HCT116 (cell line): ENCODE results near the gene TPT1.

Source experiments
- CTCF ChIP-seq, 3 experiments: fragments of 200-600 bp in 1 of 3; sonication (generic) in 1 of 3; IDR thresholded peaks in 2 of 3; conservative IDR thresholded peaks in 1 of 3; 2 replicates each; pipeline ENCODE4 v1.5.1; 2012 to 2017; ENCODE audit warnings: low read depth in 2 of 3, low read length in 2 of 3, antibody characterized with exemption in 1 of 3, borderline replicate concordance in 1 of 3, control low read depth in 1 of 3, mild to moderate bottlenecking in 1 of 3, mixed read lengths in 1 of 3, mixed run types in 1 of 3, moderate library complexity in 1 of 3; ENCODE audit not compliant: insufficient read depth in 1 of 3
- EGR1 ChIP-seq: IDR thresholded peaks from 2 replicates; pipeline ENCODE4 v1.6.1; 2012; ENCODE audit warnings: low read depth
- EZH2 ChIP-seq: fragments of 200-600 bp; sonication (generic); IDR thresholded peaks from 2 replicates; pipeline ENCODE4 v1.6.1; 2017; ENCODE audit warnings: antibody characterized with exemption, mixed run types
- POLR2A ChIP-seq: IDR thresholded peaks from 2 replicates; pipeline ENCODE4 v1.7.0; 2011; ENCODE audit warnings: borderline replicate concordance; ENCODE audit not compliant: insufficient read depth, insufficient read length; ENCODE audit errors: extremely low read depth
- POLR2AphosphoS5 ChIP-seq: IDR thresholded peaks from 2 replicates; pipeline ENCODE4 v1.6.1; 2011; ENCODE audit warnings: mild to moderate bottlenecking, low read depth, low read length, moderate library complexity
- RAD21 ChIP-seq: IDR thresholded peaks from 2 replicates; pipeline ENCODE4 v1.6.1; 2012; ENCODE audit warnings: low read depth, mild to moderate bottlenecking
- TCF7L2 ChIP-seq: IDR thresholded peaks from 2 replicates; pipeline ENCODE4 v1.7.0; 2011; ENCODE audit warnings: borderline replicate concordance, inconsistent platforms; ENCODE audit not compliant: insufficient read depth, insufficient read length; ENCODE audit errors: extremely low read depth
- YY1 ChIP-seq: IDR thresholded peaks from 2 replicates; pipeline ENCODE4 v1.6.1; 2011; ENCODE audit warnings: low read length, low read depth, moderate library complexity, mild to moderate bottlenecking; ENCODE audit not compliant: insufficient replicate concordance; ENCODE audit errors: extremely low read depth
- ZFX ChIP-seq: fragments of 450-650 bp; IDR thresholded peaks from 2 replicates; pipeline ENCODE4 v1.6.1; 2017

GRCh38 chr13:45374917-45375316 is 33.9 kb upstream of the TPT1 start:
- TF ChIP-seq EGR1 (no peak), CTCF (IDR thresholded peaks at IDR 0.05 in 2 of 3, conservative IDR thresholded peaks at IDR 0.05 in 1 of 3; ENCODE audit: borderline replicate concordance in 1 of 3, insufficient read depth in 1 of 3, low read depth in 2 of 3, low read length in 2 of 3) (no peak), TCF7L2 (no peak), POLR2A (no peak), ZFX (no peak), RAD21 (no peak), YY1 (no peak), POLR2AphosphoS5 (no peak), EZH2 (no peak)
